H9 (cell line): Measurements from ENCODE around the gene AVEN. TPM values are rescaled to one million over a fixed set of nuclear protein-coding genes. Genes with fewer than 3 reads are reported as not detected.

Experiments used
- DNase-seq: peaks from one replicate; pipeline ENCODE4 v3.0.0-alpha.2; 2017
- H2AFZ ChIP-seq: one replicate; pipeline ENCODE4 v1.6.1; 2013; ENCODE audit warnings: mild to moderate bottlenecking, low read length, control low read depth, moderate library complexity
- H2AK5ac ChIP-seq: 2 replicates; pipeline ENCODE4 v1.6.1; 2013; ENCODE audit warnings: low read length, control low read depth, mixed read lengths; ENCODE audit not compliant: insufficient read length
- H2BK120ac ChIP-seq: one replicate; pipeline ENCODE4 v1.6.1; 2013; ENCODE audit warnings: low read depth, mild to moderate bottlenecking, low read length, control low read depth, inconsistent platforms; ENCODE audit not compliant: poor library complexity, severe bottlenecking
- H2BK12ac ChIP-seq: 2 replicates; pipeline ENCODE4 v1.6.1; 2013; ENCODE audit warnings: low read length, control low read depth, mixed read lengths, low read depth; ENCODE audit not compliant: insufficient read length
- H2BK15ac ChIP-seq: 2 replicates; pipeline ENCODE4 v1.6.1; 2013; ENCODE audit warnings: low read depth, low read length, control low read depth
- H2BK20ac ChIP-seq: one replicate; pipeline ENCODE4 v1.6.1; 2013; ENCODE audit warnings: low read depth, mild to moderate bottlenecking, low read length, control low read depth, inconsistent platforms; ENCODE audit not compliant: poor library complexity, severe bottlenecking
- H2BK5ac ChIP-seq: 2 replicates; pipeline ENCODE4 v1.6.1; 2013; ENCODE audit warnings: low read length, control low read depth, mixed read lengths; ENCODE audit not compliant: insufficient read length
- H3K14ac ChIP-seq: 2 replicates; pipeline ENCODE4 v1.6.1; 2013; ENCODE audit warnings: low read length, control low read depth; ENCODE audit not compliant: insufficient read depth
- H3K18ac ChIP-seq: 2 replicates; pipeline ENCODE4 v1.6.1; 2013; ENCODE audit warnings: low read depth, mild to moderate bottlenecking, mixed read lengths, low read length, control low read depth; ENCODE audit not compliant: insufficient read length
- H3K23ac ChIP-seq: 2 replicates; pipeline ENCODE4 v1.6.1; 2013; ENCODE audit warnings: low read length, control low read depth, mixed read lengths, low read depth; ENCODE audit not compliant: insufficient read length
- H3K23me2 ChIP-seq: 2 replicates; pipeline ENCODE4 v1.6.1; 2013; ENCODE audit warnings: low read depth, mild to moderate bottlenecking, mixed read lengths, low read length, control low read depth; ENCODE audit not compliant: insufficient read length, poor library complexity, severe bottlenecking
- H3K27ac ChIP-seq: 2 replicates; pipeline ENCODE4 v1.5.1; 2013; ENCODE audit warnings: low read length, control low read depth, mixed read lengths, low read depth; ENCODE audit not compliant: insufficient read length
- H3K27me3 ChIP-seq: 2 replicates; pipeline ENCODE4 v1.6.1; 2013; ENCODE audit warnings: low read length, control low read depth, inconsistent platforms; ENCODE audit not compliant: insufficient read depth
- H3K4ac ChIP-seq: 2 replicates; pipeline ENCODE4 v1.6.1; 2013; ENCODE audit warnings: low read depth, mild to moderate bottlenecking, control low read depth, inconsistent platforms, low read length, moderate library complexity
- H3K4me1 ChIP-seq: 2 replicates; pipeline ENCODE4 v1.6.1; 2013; ENCODE audit warnings: low read length, control low read depth, inconsistent platforms; ENCODE audit not compliant: insufficient read depth
- H3K4me2 ChIP-seq: 2 replicates; pipeline ENCODE4 v1.6.1; 2013; ENCODE audit warnings: low read length, control low read depth, mixed read lengths; ENCODE audit not compliant: insufficient read length, insufficient read depth
- H3K56ac ChIP-seq: 2 replicates; pipeline ENCODE4 v1.6.1; 2013; ENCODE audit warnings: low read depth, mild to moderate bottlenecking, mixed read lengths, low read length, control low read depth; ENCODE audit not compliant: insufficient read length
- H3K79me1 ChIP-seq: 2 replicates; pipeline ENCODE4 v1.6.1; 2013; ENCODE audit warnings: low read depth, mild to moderate bottlenecking, moderate library complexity, low read length, control low read depth, inconsistent platforms; ENCODE audit not compliant: insufficient read depth, poor library complexity, severe bottlenecking
- H3K79me2 ChIP-seq: 2 replicates; pipeline ENCODE4 v1.6.1; 2013; ENCODE audit warnings: low read length, control low read depth, inconsistent platforms; ENCODE audit not compliant: insufficient read depth
- H3K9ac ChIP-seq: 2 replicates; pipeline ENCODE4 v1.6.1; 2013; ENCODE audit warnings: low read length, control low read depth, mixed read lengths; ENCODE audit not compliant: insufficient read length; ENCODE audit errors: extremely low read depth
- H3K9me3 ChIP-seq: one replicate; pipeline ENCODE4 v1.6.1; 2013; ENCODE audit warnings: low read depth, low read length, inconsistent platforms; ENCODE audit not compliant: control insufficient read depth
- H3T11ph ChIP-seq: one replicate; pipeline ENCODE4 v1.6.1; 2013; ENCODE audit warnings: mild to moderate bottlenecking, low read length, control low read depth, inconsistent platforms
- H4K20me1 ChIP-seq: one replicate; pipeline ENCODE4 v1.6.1; 2013; ENCODE audit not compliant: control insufficient read depth, insufficient read length, insufficient read depth
- H4K5ac ChIP-seq: 2 replicates; pipeline ENCODE4 v1.6.1; 2013; ENCODE audit warnings: low read depth, mild to moderate bottlenecking, mixed read lengths, low read length, control low read depth; ENCODE audit not compliant: insufficient read length
- H4K8ac ChIP-seq: replicated peaks from 2 replicates; pipeline ENCODE4 v1.6.1; 2013; ENCODE audit warnings: low read length, control low read depth, mixed read lengths, low read depth; ENCODE audit not compliant: insufficient read length
- H4K91ac ChIP-seq: 2 replicates; pipeline ENCODE4 v1.6.1; 2013; ENCODE audit warnings: low read depth, mild to moderate bottlenecking, moderate library complexity, mixed read lengths, low read length, control low read depth; ENCODE audit not compliant: insufficient read length
- H3K27ac Mint-ChIP-seq, 3 experiments: 2 replicates in 2 of 3; 3 replicates in 1 of 3; pipeline ENCODE4 v1.8.0; 2020 to 2021; ENCODE audit warnings: mixed read lengths in 3 of 3, mild to moderate bottlenecking in 1 of 3, moderate library complexity in 1 of 3
- H3K27me3 Mint-ChIP-seq: 2 replicates; pipeline ENCODE4 v1.8.0; 2021; ENCODE audit warnings: low read depth, mild to moderate bottlenecking, moderate library complexity, mixed read lengths
- H3K36me3 Mint-ChIP-seq, 3 experiments: 2 replicates in 2 of 3; 3 replicates in 1 of 3; pipeline ENCODE4 v1.8.0; 2020 to 2021; ENCODE audit warnings: low read depth in 3 of 3, mixed read lengths in 3 of 3; ENCODE audit not compliant: insufficient read depth in 1 of 3
- H3K4me1 Mint-ChIP-seq, 2 experiments: 2 replicates each; pipeline ENCODE4 v1.8.0; 2020; ENCODE audit warnings: mixed read lengths in 2 of 2
- H3K4me3 Mint-ChIP-seq, 2 experiments: 2 replicates in 1 of 2; 3 replicates in 1 of 2; pipeline ENCODE4 v1.8.0; 2020 to 2021; ENCODE audit warnings: mild to moderate bottlenecking in 2 of 2, mixed read lengths in 2 of 2, moderate library complexity in 1 of 2
- H3K9me3 Mint-ChIP-seq, 2 experiments: 2 replicates in 1 of 2; 3 replicates in 1 of 2; pipeline ENCODE4 v1.8.0; 2020; ENCODE audit warnings: mild to moderate bottlenecking in 2 of 2, mixed read lengths in 2 of 2, moderate library complexity in 1 of 2
- CTCF ChIP-seq: fragments of 200-600 bp; sonication (generic); conservative IDR thresholded peaks from 3 replicates; pipeline ENCODE4 v1.8.0; 2021; ENCODE audit warnings: antibody characterized with exemption, mild to moderate bottlenecking
- WGBS: extraction: QIAGEN DNeasy Blood & Tissue Kit; methylation state at CpG from one replicate; pipeline ENCODE4 v1.1.7; 2013; ENCODE audit warnings: missing lambda C conversion rate, low lambda C conversion rate, mixed read lengths; ENCODE audit not compliant: insufficient read length; ENCODE audit errors: extremely low coverage; 5-methylcytosine and 5-hydroxymethylcytosine counted together
- total RNA-seq: library from RNA; stranded (reverse); gene quantifications from 2 replicates; pipeline ENCODE4 v1.2.1, GENCODE V29; 2021

The AVEN gene
- total RNA-seq, 1 experiment from 2014 or later, result 16.1 TPM

DNA sequence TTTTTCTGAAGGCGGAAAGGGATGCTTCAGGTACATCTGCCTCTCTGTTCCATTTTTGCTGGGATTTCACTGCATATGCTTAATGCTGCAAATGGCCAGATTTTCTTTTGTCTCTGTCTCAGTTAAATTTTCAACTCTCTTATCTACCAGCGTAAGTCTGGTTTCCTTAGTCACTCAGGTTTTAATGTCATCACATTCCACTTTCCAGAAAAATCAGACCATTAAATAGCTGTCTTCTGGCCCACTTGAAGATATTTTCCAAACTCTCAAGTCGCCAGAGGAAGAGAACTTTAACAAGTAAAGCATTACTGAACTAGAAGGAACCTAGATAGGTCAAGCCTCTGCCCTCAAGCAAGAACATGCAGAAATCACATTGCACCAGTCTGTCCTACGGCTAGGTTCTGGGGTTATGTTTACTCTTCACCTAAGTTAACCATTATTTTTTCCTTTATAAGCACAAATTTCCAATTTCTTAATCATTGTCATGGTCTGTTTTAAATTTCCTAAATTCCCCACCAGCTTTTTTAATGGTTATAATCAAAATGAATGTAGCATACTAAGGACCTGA is 26.5 kb downstream of the AVEN start:
- no peaks in the 10 kb centered on the region for H3K79me2 ChIP-seq
- H4K5ac ChIP-seq, result no peak overlapping the region
- no peak overlapping the region for H2BK20ac ChIP-seq
- no peak overlapping the region for H3K23ac ChIP-seq
- no peaks in the 10 kb centered on the region for H4K20me1 ChIP-seq
- Mint-ChIP-seq H3K27ac (no peak overlapping the region), H3K36me3 (peaks cover 0 to 9% (median 2%) of the 10 kb centered on the region in 3 experiments; a peak in 5 of 7 replicates), H3K4me1 (peaks cover 17 to 19% of the 10 kb centered on the region in 2 experiments), H3K9me3 (no peaks in the 10 kb centered on the region; a peak in 1 of 5 replicates), H3K4me3 (no peak overlapping the region), H3K27me3 (no peaks in the 10 kb centered on the region)
- WGBS, result no CpG with 5 or more reads among the region's 4 CpGs
- no peak overlapping the region for H3K4ac ChIP-seq
- no peak overlapping the region for H3K56ac ChIP-seq
- H2BK15ac ChIP-seq, result no peak overlapping the region
- no peak overlapping the region for H2BK5ac ChIP-seq
- H2BK120ac ChIP-seq, result no peak overlapping the region
- no peak for TF ChIP-seq CTCF
- H3K4me1 ChIP-seq, result peaks cover 2% of the 10 kb centered on the region; the same call in 1 of the 2 replicates
- no peak overlapping the region for H3K14ac ChIP-seq
- H3K9ac ChIP-seq, result no peak overlapping the region
- no peak overlapping the region for H2AFZ ChIP-seq
- H3K18ac ChIP-seq, result no peak overlapping the region
- no peaks in the 10 kb centered on the region for H3K23me2 ChIP-seq
- H4K91ac ChIP-seq, result no peak overlapping the region
- H2AK5ac ChIP-seq, result no peak overlapping the region
- no peaks in the 10 kb centered on the region for H3K27me3 ChIP-seq
- no peaks in the 10 kb centered on the region for H3K9me3 ChIP-seq
- H3K79me1 ChIP-seq, result no peaks in the 10 kb centered on the region
- H3K27ac ChIP-seq, result no peak overlapping the region
- no peak overlapping the region for H2BK12ac ChIP-seq
- no peak overlapping the region for H3K4me2 ChIP-seq
- no peak overlapping the region for H3T11ph ChIP-seq
- no peak overlapping the region for H4K8ac ChIP-seq
- no peak for DNase-seq
